Measurements from ENCODE around the gene CD180.

CD180 gene

GRCh38 chr5:67211926-67212325 lies 15.3 kb upstream of the CD180 start:
- no peak for DNase-seq (ENCODE audit: low spot score)

- DNase-seq (ENCODE audit: low spot score): peak; percentile 87
Observed at GRCh38 chr5:67209141-67209771, 12.7 kb upstream of the CD180 start.

GRCh38 chr5:67208403-67208802 lies 11.8 kb upstream of the CD180 start:
- DNase-seq (ENCODE audit: low spot score): no peak

GRCh38 chr5:67206929-67207328 lies 10.3 kb upstream of the CD180 start:
- DNase-seq (ENCODE audit: low spot score): no peak

- DNase-seq (ENCODE audit: low spot score): no peak
Observed at GRCh38 chr5:67206461-67206860, 9.9 kb upstream of the CD180 start.

- DNase-seq (ENCODE audit: low spot score): no peak
Observed at GRCh38 chr5:67205981-67206380, 9.4 kb upstream of the CD180 start.

GRCh38 chr5:67204821-67205220 lies 8.2 kb upstream of the CD180 start:
- DNase-seq (ENCODE audit: low spot score): no peak

DNA sequence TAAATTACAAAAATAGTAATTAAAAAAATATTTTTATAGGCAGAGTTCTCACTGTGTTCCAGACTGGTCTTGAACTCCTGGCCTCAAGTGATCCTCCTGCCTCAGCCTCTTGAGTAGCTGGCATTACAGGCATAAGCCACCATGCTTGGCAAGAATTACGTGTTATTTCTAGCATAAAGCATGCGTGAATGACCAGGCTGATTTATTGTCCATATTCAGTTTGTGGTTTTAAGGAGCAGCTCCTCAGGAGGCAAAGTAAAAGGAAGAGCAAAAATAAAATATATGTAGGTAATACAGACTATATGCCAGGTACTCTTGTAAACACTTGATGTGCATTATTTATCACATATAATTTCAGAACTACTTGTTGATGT lies 7.1 kb upstream of the CD180 start:
- DNase-seq (ENCODE audit: low spot score): no peak

DNA sequence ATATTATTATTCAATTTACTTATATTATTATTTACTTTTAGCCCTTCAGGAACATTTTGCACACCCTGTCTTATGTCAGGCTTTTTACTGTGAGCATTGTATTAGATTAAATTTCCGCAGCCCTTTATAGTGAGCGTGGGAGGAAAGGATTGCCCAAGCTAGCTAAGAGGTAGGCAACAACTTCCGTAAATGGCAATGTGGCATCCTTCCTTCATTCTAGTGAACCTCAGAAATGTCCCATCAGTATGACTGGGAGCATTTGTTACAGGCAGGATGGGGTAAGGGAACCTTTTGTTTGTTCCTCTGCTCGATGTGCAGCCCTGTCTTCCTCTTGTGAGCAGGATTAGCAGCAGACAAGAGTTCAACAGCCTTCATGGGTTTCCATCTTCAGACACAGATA lies 6.2 kb upstream of the CD180 start:
- peak; percentile 50 for DNase-seq (ENCODE audit: low spot score)

GRCh38 chr5:67201897-67202549 lies 5.4 kb upstream of the CD180 start:
- no peak for DNase-seq (ENCODE audit: low spot score)

DNA sequence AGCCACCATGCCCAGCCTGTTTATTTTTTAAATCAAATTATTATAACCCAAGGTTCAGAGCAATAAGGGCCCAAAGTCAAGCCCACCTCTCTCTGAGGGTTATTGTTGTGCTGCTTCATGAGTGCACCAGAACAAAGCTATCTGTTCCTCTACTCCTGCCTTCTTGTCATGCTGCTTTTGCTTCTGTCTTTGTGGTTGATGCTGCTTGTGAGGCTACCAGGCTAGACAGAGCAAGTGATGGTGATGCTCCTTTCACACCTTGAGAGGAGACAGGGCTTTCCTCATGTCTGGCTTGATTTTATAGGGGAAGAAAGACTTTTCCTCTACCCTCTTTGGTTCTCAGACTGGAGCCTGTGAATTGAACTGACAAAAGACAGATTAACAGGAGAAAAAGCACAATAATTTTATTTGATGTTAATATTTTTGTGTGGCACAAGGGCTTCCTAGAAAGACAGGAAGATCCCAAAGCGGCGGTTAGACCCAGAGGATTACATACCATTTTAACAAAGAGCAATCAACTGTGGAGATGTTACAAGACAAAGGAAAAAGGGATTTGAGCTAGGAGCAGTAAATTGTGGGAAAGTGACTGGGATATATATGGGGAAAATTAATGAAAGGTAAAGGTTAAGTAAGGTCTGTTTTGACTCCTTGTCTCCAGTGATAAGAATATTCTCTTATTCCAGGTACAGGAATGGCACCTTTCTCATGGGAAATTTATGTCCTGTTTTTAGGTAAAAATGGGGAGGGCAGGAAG lies 4.4 kb upstream of the CD180 start:
- DNase-seq (ENCODE audit: low spot score): no peak

DNA sequence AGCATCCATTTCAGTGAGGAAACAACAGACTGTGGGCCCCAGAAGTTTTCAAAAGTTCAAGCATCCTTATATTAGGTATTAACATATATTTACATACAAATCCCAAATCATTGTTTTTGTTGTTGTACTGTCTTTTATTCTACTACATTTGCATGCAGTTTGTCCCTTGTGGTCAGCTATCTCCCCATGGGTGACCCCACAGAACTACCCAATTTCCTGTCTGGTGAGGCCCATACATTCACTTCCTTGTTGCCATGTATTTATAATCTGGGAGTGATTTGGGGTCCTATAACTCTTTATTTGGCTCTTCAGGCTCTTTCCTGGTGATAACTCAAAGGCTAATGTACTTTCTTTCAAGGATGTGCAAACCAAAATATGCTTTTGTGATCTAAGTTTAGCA lies 3.3 kb upstream of the CD180 start:
- no peak for DNase-seq (ENCODE audit: low spot score)

- DNase-seq (ENCODE audit: low spot score): no peak
Observed at GRCh38 chr5:67198917-67199316, 2.3 kb upstream of the CD180 start.

GRCh38 chr5:67197536-67197935 lies 937 bp upstream of the CD180 start:
- DNase-seq (ENCODE audit: low spot score): no peak

- DNase-seq (ENCODE audit: low spot score): peak; percentile 44
Observed at GRCh38 chr5:67195406-67196275, 958 bp downstream of the CD180 start.

GRCh38 chr5:67194166-67194565 lies 2.4 kb downstream of the CD180 start:
- DNase-seq (ENCODE audit: low spot score): no peak

DNA sequence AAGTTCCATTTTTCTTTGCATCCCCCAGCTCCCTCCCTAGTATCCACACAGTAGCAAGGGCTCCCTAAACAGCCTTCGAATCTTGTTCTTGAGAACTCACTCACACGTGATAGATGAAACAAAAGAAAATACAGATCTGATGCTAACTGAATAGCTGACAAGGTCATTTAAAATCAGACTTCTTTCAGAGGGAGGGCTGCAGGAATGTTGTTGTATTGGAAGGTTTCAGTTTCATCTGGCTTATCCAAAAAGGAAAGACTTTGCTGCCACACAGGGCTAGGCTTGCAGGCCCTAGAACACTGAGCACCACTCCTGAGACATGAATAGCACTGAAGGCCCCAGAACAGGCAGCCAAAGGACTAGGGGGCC lies 3.2 kb downstream of the CD180 start:
- DNase-seq (ENCODE audit: low spot score): no peak

GRCh38 chr5:67192719-67193438 lies 3.7 kb downstream of the CD180 start:
- DNase-seq (ENCODE audit: low spot score): peak; percentile 79

- DNase-seq (ENCODE audit: low spot score): no peak
Observed at GRCh38 chr5:67190861-67191260, 5.7 kb downstream of the CD180 start.

DNA sequence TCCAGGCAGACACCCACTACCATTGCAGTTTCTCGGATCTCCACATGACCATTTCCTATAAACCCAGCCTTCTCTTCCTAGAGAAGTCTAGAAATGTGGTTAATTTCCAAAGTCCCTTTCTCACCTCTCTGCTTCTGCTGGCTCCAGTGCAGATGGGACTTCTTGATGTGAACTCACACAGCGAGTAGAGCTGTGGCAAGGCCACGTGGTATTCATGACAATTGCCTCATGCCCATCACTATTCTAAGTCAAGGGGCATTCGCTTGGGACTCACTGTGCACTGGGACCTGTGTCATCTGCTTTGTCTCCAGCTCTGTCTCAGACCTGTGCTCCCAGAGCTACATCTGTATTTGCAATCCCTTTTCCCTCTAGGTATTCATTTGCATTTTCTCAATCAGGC lies 6.2 kb downstream of the CD180 start:
- DNase-seq (ENCODE audit: low spot score): no peak

GRCh38 chr5:67189931-67190330 lies 6.7 kb downstream of the CD180 start:
- DNase-seq (ENCODE audit: low spot score): no peak

DNA sequence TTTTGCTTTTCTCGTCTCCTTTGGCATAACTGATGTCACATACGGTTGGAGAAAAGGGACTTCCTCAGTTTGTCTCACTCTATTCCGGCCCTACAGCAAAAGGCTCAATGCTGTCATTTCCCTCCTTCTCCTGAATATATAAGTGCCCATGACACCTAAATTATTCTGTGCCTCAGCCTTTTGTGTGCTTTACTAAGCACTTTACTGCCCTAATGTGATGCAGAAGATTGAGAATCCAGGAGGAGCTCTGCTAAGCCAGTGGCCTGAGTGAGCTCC lies 7.6 kb downstream of the CD180 start:
- DNase-seq (ENCODE audit: low spot score): no peak
